GM12873 (cell line): Measurements from ENCODE around the gene RAD9A.

Source experiments
- TF ChIP-seq, protein P1 (sequence below): IDR thresholded peaks from 2 replicates; pipeline ENCODE4 v1.5.1; 2012; ENCODE audit warnings: low read depth, mild to moderate bottlenecking, moderate library complexity, low read length, control low read depth; ENCODE audit not compliant: insufficient read depth; ENCODE audit errors: missing control alignments

RAD9A gene

DNA sequence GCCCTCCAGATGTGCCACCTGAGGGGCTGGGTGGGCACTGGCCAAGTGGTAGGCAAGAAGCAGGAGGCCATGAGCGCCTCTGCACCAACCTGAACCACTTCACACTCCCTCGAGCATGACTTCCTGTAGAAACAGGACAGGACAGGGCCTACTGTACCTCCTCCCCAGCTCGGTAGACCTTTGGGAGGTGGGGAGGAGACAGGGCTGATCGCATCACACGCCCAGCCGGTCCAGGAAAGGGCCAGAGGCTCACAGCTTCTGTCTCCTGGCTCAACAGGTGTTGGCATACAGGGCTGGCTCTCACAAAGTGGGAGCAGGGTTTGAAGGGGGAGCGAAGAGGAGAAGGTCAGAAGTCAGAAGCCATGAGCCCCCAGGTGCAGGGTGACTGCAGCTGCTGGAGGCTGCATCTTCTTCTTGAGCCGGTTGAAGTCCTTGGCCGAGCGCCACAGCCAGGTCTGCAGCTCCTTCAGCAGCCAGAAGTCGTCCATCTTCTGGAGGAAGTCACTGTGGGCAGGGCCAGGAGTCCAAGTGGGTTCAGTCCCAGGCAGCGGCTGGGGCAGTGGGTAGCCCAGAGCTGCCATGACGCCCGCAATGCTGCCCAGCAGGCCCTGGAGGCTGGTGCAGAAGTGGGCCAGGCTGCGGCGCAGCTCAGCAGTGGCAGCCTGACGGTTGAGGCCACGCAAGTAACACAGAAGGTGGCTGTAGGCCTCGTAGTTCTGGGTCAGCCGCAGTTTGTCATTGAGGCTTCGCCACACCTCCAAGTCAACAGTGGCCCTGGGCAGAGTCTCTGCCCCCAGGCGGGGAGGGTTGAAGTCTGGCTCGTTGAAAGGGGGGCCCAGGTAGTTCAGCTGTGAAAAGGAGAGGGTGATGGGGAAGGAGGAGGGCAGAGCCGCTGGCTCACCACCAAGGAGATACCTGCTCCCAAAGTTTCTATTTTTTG is 26.7 kb upstream of the RAD9A start:
- TF ChIP-seq, protein P1, sequence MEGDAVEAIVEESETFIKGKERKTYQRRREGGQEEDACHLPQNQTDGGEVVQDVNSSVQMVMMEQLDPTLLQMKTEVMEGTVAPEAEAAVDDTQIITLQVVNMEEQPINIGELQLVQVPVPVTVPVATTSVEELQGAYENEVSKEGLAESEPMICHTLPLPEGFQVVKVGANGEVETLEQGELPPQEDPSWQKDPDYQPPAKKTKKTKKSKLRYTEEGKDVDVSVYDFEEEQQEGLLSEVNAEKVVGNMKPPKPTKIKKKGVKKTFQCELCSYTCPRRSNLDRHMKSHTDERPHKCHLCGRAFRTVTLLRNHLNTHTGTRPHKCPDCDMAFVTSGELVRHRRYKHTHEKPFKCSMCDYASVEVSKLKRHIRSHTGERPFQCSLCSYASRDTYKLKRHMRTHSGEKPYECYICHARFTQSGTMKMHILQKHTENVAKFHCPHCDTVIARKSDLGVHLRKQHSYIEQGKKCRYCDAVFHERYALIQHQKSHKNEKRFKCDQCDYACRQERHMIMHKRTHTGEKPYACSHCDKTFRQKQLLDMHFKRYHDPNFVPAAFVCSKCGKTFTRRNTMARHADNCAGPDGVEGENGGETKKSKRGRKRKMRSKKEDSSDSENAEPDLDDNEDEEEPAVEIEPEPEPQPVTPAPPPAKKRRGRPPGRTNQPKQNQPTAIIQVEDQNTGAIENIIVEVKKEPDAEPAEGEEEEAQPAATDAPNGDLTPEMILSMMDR, result no peak

DNA sequence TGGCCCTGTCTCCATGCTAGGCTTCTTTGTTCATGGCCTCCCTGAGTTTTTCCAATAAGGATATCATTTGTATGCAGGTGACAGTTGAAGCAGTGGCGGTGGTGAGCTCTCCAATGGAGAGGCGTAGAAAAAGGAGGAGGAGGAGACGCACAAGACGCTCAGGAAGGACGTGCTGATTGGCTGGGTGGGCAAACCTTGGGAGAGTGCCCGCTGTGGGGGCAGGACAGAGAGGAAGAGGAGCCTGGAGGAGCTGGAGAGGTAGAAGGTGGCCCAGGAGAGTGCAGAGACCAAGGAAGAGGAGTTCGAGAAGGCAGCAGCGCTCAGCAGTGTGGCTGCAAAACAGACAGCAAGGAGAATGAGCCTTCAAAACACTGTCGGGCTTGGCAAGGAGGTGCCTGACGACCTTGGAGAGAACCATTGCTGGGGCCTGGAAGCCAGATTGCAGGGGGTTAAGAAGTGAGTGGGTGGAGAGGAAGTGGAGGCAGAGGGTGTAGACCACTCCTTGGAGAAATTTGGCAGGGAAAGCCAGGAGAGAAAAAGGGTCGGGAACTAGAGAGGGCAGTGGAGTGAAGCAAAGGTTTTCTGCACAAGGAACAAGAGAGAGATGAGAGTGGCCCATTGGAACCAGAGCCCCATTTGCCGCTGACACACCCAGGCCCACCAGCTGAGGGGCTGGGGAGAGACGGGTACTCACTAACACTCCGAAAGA is 25.9 kb upstream of the RAD9A start:
- TF ChIP-seq, protein P1, result no peak

DNA sequence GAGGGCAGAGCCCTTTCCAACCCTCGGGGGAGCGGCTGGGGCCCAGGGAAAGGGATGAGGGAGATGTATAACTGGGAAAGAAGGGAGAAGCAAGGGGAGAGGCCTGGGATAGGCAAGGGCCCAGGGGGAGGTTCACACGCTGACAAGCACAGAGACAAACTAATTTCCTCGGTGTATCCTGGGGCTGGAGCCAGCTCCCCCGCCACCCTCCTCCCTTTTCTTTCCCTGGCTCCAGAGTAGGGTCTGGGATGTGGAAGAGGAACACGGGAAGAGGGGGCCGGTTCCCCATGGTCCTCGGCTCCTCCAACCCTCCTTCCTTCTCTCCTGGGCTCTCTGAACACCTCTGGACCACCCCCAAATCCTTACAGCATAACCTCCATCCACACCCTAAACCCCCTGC is 25.2 kb upstream of the RAD9A start:
- TF ChIP-seq, protein P1, result no peak

DNA sequence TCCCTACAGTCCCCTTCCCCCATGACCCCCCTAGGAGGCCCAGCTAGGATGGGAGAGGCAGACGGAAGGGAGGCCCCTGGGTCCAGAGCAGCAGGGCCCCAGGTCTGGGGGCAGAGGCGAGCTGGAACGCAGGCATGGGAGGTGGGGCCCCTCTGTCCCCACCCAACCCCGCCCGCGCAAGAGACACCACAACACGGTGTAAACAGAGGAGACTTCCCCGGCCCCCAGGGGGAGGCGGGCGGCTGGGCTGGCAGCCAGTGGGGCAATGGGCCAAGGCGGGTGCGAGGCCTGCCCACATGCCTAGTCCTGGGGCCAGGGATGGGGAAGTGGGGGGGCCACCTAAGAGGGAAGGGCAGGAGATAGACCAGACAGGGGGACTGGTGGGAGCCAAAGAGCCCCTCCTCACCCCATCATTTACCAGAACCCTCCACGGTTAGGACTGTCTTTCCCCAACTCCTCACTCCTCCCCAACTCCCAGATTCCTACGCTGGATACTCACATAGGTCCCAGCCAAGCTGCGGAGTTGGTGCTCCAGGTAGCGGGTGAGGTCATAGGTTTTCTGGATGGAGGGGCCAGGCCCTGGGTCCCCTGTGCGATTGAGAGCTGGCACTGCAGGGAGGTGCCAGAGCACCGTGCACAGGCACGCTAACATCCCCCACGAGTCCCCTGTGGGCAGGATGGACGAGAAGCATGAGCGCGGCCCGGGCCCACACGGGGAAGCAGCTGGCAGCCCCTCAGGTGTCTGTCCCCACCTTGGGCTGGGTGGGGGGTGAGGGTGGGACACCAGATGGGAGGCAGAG is 24.6 kb upstream of the RAD9A start:
- TF ChIP-seq, protein P1, result no peak

DNA sequence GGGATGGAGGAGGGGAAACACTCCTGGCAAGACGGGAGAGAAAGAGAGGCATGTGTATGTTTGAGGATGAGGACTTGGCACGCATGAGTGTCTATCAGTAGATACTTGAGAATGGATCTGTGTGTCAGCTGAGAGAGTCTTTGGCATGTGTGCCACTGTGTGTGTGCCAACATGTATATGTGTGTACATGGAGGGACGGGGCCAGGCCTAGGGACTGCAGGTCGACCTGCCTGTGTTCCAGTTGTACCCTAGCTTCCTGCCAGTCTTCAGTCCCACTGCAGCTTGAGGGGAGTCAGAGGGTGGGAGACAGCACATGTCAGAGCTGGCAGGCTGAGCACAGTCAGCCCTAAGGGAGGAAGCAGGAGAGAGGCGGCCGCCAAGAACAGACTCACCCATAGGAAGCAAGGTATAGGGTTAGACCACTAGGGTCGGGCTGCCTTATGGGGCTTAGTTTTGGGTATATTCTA is 24.0 kb upstream of the RAD9A start:
- TF ChIP-seq, protein P1, result no peak

DNA sequence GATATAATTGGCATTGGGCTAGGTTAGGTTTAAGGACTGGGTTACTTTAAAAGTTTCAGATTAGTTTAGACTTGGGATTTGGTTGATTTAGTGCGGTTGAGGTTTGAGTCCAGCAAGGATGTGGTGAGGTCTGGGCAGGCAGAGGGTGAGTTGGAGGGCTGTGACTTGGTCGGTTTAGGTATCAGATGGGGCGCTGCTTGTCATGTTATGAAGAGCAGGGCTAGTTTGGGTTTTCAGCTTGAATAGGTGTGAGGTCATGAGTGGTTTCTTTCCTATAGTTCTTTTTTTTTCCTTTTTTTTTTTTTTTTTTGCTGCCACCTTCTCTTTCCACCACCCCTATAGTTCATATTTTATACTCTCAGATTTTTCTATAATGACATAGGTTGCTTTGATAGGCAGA is 23.2 kb upstream of the RAD9A start:
- TF ChIP-seq, protein P1, result no peak
